CD4-positive, alpha-beta T cell treated with Interleukin-21 for 1 hour (primary cell): Measurements from ENCODE around the gene FAM229A.
"Not testable (repeated sequence)": the region's sequence is repeated elsewhere in the genome, so short reads cannot be mapped to it uniquely, and the experiment has no call there.

Source experiments
- DNase-seq: peaks from one replicate; pipeline ENCODE4 v3.0.0-alpha.2; 2020

Gene FAM229A

GRCh38 chr1:32362474-32363313 lies at the start of gene FAM229A, which contains the start of gene TSSK3:
Gene FAM229A, minus strand, starts transcription at chr1:32362485. Its CDS starts 394 bp downstream, at chr1:32362091.
Gene TSSK3, plus strand, starts transcription at chr1:32362539. Its CDS starts 163 bp downstream, at chr1:32362702.
- DNase-seq: no peak

GRCh38 chr1:32411261-32411660 lies 49.0 kb upstream of the FAM229A start:
- DNase-seq: no peak

- DNase-seq: no peak
Observed at GRCh38 chr1:32406629-32407111, 44.4 kb upstream of the FAM229A start.

- no peak for DNase-seq
Observed at GRCh38 chr1:32405672-32406467, 43.6 kb upstream of the FAM229A start.

- no peak for DNase-seq
Observed at GRCh38 chr1:32404946-32405345, 42.7 kb upstream of the FAM229A start.

- peak; percentile 50 for DNase-seq
Observed at GRCh38 chr1:32400876-32401631, 38.8 kb upstream of the FAM229A start.

GRCh38 chr1:32399843-32400242 lies 37.6 kb upstream of the FAM229A start:
- DNase-seq: no peak

GRCh38 chr1:32398401-32398800 lies 36.1 kb upstream of the FAM229A start:
- DNase-seq: no peak

- DNase-seq: not testable (repeated sequence)
Observed at GRCh38 chr1:32396524-32396923, 34.2 kb upstream of the FAM229A start.

GRCh38 chr1:32394890-32395432 lies 32.7 kb upstream of the FAM229A start:
- DNase-seq: no peak

GRCh38 chr1:32394141-32394889 lies 32.0 kb upstream of the FAM229A start, which contains the start of gene BSDC1:
Gene BSDC1, minus strand, starts transcription at chr1:32394441. Its CDS starts 27 bp downstream, at chr1:32394414.
- DNase-seq: peak; percentile 99

GRCh38 chr1:32393832-32394140 lies 31.5 kb upstream of the FAM229A start:
- DNase-seq: peak; percentile 50

- no peak for DNase-seq
Observed at GRCh38 chr1:32393136-32393535, 30.9 kb upstream of the FAM229A start.

- DNase-seq: no peak
Observed at GRCh38 chr1:32392325-32392724, 30.0 kb upstream of the FAM229A start.

GRCh38 chr1:32390904-32391870 lies 28.9 kb upstream of the FAM229A start:
- no peak for DNase-seq

- DNase-seq: no peak
Observed at GRCh38 chr1:32388641-32389040, 26.4 kb upstream of the FAM229A start.

- no peak for DNase-seq
Observed at GRCh38 chr1:32386676-32387392, 24.5 kb upstream of the FAM229A start.

- no peak for DNase-seq
Observed at GRCh38 chr1:32380057-32380456, 17.8 kb upstream of the FAM229A start.

GRCh38 chr1:32377541-32378220 lies 15.4 kb upstream of the FAM229A start:
- no peak for DNase-seq
